ENCODE data around the gene TMEM151B. TPM values are rescaled to one million over a fixed set of nuclear protein-coding genes. Genes with fewer than 3 reads are reported as not detected.
A peak's percentile ranks its signal among the peaks of the same experiment; 100 is the strongest.

Gene TMEM151B
- total RNA-seq, 4 donors from 2014 or later, result 0.39 to 0.98 (median 0.46) TPM

DNA sequence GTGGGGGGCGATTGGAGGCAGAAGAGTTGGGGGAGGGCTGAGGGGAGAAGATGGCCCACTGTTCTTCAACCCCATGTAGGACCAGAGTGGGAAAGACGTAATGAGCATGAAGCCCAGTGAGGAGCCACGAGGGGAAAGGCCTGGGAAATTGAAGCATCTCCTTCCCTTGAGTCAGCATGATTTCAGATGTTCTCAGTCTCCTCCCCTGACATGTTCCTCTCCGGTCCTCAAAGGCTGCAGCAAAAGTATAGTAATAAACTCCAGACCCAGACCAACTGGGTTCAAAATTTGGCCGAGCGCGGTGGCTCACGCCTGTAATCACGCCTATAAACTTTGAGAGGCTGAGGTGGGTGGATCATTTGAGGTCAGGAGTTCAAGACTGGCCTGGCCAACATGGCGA, 3.0 kb upstream of the TMEM151B start:
- Histone ChIP-seq H3K27me3 (peaks cover 4 to 44% (median 26%) of the 10 kb centered on the region in 4 donors), H3K27ac (replicated peaks in 1 of 4) (no peak overlapping the region), H3K4me3 (no peak overlapping the region), H3K4me1 (peaks cover 26 to 51% (median 43%) of the 10 kb centered on the region in 4 donors), H3K9me3 (no peaks in the 10 kb centered on the region), H3K36me3 (no peaks in the 10 kb centered on the region)
- no peak for DNase-seq (ENCODE audit: extremely low spot score)
- WGBS, result 68% methylated on average over 10 of the region's 10 CpGs
- intact Hi-C loops (cut with DNase I), result no loop called here
- no peak for TF ChIP-seq POLR2A (IDR thresholded peaks at IDR 0.05; ENCODE audit: low read depth)
- TF ChIP-seq, protein P1, sequence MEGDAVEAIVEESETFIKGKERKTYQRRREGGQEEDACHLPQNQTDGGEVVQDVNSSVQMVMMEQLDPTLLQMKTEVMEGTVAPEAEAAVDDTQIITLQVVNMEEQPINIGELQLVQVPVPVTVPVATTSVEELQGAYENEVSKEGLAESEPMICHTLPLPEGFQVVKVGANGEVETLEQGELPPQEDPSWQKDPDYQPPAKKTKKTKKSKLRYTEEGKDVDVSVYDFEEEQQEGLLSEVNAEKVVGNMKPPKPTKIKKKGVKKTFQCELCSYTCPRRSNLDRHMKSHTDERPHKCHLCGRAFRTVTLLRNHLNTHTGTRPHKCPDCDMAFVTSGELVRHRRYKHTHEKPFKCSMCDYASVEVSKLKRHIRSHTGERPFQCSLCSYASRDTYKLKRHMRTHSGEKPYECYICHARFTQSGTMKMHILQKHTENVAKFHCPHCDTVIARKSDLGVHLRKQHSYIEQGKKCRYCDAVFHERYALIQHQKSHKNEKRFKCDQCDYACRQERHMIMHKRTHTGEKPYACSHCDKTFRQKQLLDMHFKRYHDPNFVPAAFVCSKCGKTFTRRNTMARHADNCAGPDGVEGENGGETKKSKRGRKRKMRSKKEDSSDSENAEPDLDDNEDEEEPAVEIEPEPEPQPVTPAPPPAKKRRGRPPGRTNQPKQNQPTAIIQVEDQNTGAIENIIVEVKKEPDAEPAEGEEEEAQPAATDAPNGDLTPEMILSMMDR (IDR thresholded peaks at IDR 0.05), result no peak
- TF ChIP-seq POLR2AphosphoS5 (IDR thresholded peaks at IDR 0.05), result no peak
- no peak for TF ChIP-seq EP300 (IDR thresholded peaks at IDR 0.05)

DNA sequence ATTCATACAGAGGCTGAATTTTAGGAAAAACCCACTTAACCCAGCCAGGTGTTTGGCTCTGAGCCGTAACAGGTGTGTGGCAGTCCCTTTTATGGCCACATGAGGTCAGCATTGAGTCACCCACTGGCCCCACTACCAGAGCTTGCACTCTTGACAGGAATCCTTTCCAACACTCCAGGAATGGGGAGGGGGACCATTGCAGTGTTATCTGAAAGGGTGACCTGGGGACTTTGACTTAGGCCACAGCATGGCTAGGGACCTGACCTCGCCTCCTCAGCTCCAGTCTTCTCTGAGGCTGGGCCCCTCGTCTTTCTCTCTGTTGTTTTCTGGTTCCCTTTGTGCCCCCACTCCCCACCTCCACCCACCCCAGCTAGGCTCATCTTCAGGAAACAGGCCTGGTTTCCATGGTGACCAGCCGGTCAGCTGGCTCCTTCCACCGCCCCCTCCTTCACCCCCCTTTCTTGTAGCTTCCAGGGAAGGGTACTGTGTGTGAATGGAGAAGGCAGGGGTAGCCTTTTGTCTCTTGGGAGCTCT, 2.1 kb upstream of the TMEM151B start:
- no peaks in the 10 kb centered on the region for H3K9me3 ChIP-seq
- peaks cover 22 to 42% (median 34%) of the 10 kb centered on the region in 4 donors for H3K4me1 ChIP-seq
- TF ChIP-seq POLR2A (IDR thresholded peaks at IDR 0.05; ENCODE audit: low read depth) (no peak), EP300 (IDR thresholded peaks at IDR 0.05) (no peak), POLR2AphosphoS5 (IDR thresholded peaks at IDR 0.05) (peak in 1 of 2 donors; percentile 38)
- TF ChIP-seq, protein P1 (IDR thresholded peaks at IDR 0.05), result peak; percentile 87 to 95 (median 89)
- H3K27ac ChIP-seq (replicated peaks in 1 of 4), result no peak overlapping the region
- intact Hi-C loops (cut with DNase I), result loop anchor here (1.0 kb wide), 1 partner anchor 70 kb away; no protein-coding TSS in a partner anchor
- no peaks in the 10 kb centered on the region for H3K36me3 ChIP-seq
- WGBS, result 31% methylated on average over 5 of the region's 5 CpGs
- peaks cover 4 to 53% (median 33%) of the 10 kb centered on the region in 4 donors for H3K27me3 ChIP-seq
- no peak overlapping the region for H3K4me3 ChIP-seq
- no peak for DNase-seq (ENCODE audit: extremely low spot score)

- 92% methylated on average over 1 of the region's 1 CpG for WGBS
- Histone ChIP-seq H3K9me3 (no peaks in the 10 kb centered on the region), H3K27ac (replicated peaks in 1 of 4) (no peak overlapping the region), H3K36me3 (no peaks in the 10 kb centered on the region), H3K27me3 (peaks cover 4 to 65% (median 34%) of the 10 kb centered on the region in 4 donors), H3K4me3 (no peak overlapping the region), H3K4me1 (peaks cover 10 to 31% (median 22%) of the 10 kb centered on the region in 4 donors)
- intact Hi-C loops (cut with DNase I), result no loop called here
- no peak for DNase-seq (ENCODE audit: extremely low spot score)
- TF ChIP-seq, protein P1 (IDR thresholded peaks at IDR 0.05), result no peak
Observed at GRCh38 chr6:44269178-44269920, 901 bp upstream of the TMEM151B start.

GRCh38 chr6:44270526-44271405, 516 bp downstream of the TMEM151B start:
- 8% methylated on average over 10 of the region's 90 CpGs for WGBS
- intact Hi-C loops (cut with DNase I), result no loop called here
- peak overlapping the region; percentile 47 to 61 (median 51) for H3K4me3 ChIP-seq
- H3K27ac ChIP-seq (replicated peaks in 1 of 4), result no peak overlapping the region
- TF ChIP-seq POLR2A (IDR thresholded peaks at IDR 0.05; ENCODE audit: low read depth) (no peak), POLR2AphosphoS5 (IDR thresholded peaks at IDR 0.05) (no peak), EP300 (IDR thresholded peaks at IDR 0.05) (no peak)
- TF ChIP-seq, protein P1 (IDR thresholded peaks at IDR 0.05), result no peak
- peaks cover 4 to 79% (median 41%) of the 10 kb centered on the region in 4 donors for H3K27me3 ChIP-seq
- no peaks in the 10 kb centered on the region for H3K9me3 ChIP-seq
- DNase-seq (ENCODE audit: extremely low spot score), result no peak
- H3K36me3 ChIP-seq, result no peaks in the 10 kb centered on the region
- H3K4me1 ChIP-seq, result peaks cover 8 to 23% (median 19%) of the 10 kb centered on the region in 4 donors

All from esophagus muscularis mucosa (tissue), 4 donors.